GM12878 (cell line): ENCODE results near the gene EFCAB10. TPM values are rescaled to one million over a fixed set of nuclear protein-coding genes. Genes with fewer than 3 reads are reported as not detected.

Experiments used
- HCFC1 ChIP-seq: fragments of 150-350 bp; IDR thresholded peaks from 2 replicates; pipeline ENCODE4 v1.6.1; 2014; ENCODE audit warnings: low read length
- MEF2B ChIP-seq: fragments of 450-650 bp; IDR thresholded peaks from 2 replicates; pipeline ENCODE4 v1.6.1; 2018; ENCODE audit warnings: mild to moderate bottlenecking, moderate library complexity; ENCODE audit not compliant: partially characterized antibody, poor library complexity, severe bottlenecking
- MYB ChIP-seq: fragments of 150-350 bp; IDR thresholded peaks from 2 replicates; pipeline ENCODE4 v1.6.1; 2014; ENCODE audit warnings: mild to moderate bottlenecking, low read depth, low read length, borderline replicate concordance
- RELB ChIP-seq: fragments of 450-650 bp; IDR thresholded peaks from 2 replicates; pipeline ENCODE4 v1.6.1; 2017; ENCODE audit warnings: low read depth, mild to moderate bottlenecking, moderate library complexity
- polyA plus RNA-seq, 11 experiments: library from polyadenylated mRNA; depleted of rRNA in 4 of 11; unstranded in 6 of 11; stranded (reverse) in 5 of 11; fragments of >200 nt; fragmentation: Nextera tagmentation in 4 of 11; fragmentation: Illumina TruSeq in 1 of 11; extraction: Ambion mirVana in 4 of 11; extraction: Trizol in 1 of 11; gene quantifications; 1 replicate in 1 of 11; 2 replicates in 10 of 11; pipeline versions ENCODE4 v1.2.1 to v1.2.3, GENCODE V29; 2011 to 2016; ENCODE audit warnings: inconsistent platforms in 2 of 11, missing spikeins in 2 of 11, low read depth in 1 of 11
- total RNA-seq, 4 experiments: library from RNA; depleted of rRNA in 3 of 4; stranded (reverse); fragments of >200 nt in 3 of 4; fragmentation: Illumina TruSeq in 1 of 4; extraction: Trizol in 1 of 4; gene quantifications; 2 replicates each; pipeline versions ENCODE4 v1.2.1 to v1.2.3, GENCODE V29; 2013 to 2021
- TF ChIP-seq, protein P1 (sequence below): IDR thresholded peaks from 2 replicates; pipeline ENCODE4 v1.6.1; 2012; ENCODE audit warnings: mild to moderate bottlenecking, low read depth, low read length
- TF ChIP-seq, protein P2 (sequence below): fragments of 450-650 bp; IDR thresholded peaks from 2 replicates; pipeline ENCODE4 v1.6.1; 2016; ENCODE audit warnings: mild to moderate bottlenecking

Gene EFCAB10
- total and polyA plus RNA-seq, 10 of the 15 experiments (the other 5 are each of a cell fraction or from before 2014, with no cell fraction given) = 0.38 to 1.0 (median 0.54) TPM; not detected in 6

GRCh38 chr7:105596866-105597265, 15.6 kb upstream of the EFCAB10 start (continued):
- TF ChIP-seq MEF2B (no peak), HCFC1 (no peak), MYB (no peak), RELB (no peak)
- TF ChIP-seq, protein P1, sequence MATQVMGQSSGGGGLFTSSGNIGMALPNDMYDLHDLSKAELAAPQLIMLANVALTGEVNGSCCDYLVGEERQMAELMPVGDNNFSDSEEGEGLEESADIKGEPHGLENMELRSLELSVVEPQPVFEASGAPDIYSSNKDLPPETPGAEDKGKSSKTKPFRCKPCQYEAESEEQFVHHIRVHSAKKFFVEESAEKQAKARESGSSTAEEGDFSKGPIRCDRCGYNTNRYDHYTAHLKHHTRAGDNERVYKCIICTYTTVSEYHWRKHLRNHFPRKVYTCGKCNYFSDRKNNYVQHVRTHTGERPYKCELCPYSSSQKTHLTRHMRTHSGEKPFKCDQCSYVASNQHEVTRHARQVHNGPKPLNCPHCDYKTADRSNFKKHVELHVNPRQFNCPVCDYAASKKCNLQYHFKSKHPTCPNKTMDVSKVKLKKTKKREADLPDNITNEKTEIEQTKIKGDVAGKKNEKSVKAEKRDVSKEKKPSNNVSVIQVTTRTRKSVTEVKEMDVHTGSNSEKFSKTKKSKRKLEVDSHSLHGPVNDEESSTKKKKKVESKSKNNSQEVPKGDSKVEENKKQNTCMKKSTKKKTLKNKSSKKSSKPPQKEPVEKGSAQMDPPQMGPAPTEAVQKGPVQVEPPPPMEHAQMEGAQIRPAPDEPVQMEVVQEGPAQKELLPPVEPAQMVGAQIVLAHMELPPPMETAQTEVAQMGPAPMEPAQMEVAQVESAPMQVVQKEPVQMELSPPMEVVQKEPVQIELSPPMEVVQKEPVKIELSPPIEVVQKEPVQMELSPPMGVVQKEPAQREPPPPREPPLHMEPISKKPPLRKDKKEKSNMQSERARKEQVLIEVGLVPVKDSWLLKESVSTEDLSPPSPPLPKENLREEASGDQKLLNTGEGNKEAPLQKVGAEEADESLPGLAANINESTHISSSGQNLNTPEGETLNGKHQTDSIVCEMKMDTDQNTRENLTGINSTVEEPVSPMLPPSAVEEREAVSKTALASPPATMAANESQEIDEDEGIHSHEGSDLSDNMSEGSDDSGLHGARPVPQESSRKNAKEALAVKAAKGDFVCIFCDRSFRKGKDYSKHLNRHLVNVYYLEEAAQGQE = no peak
- TF ChIP-seq, protein P2, sequence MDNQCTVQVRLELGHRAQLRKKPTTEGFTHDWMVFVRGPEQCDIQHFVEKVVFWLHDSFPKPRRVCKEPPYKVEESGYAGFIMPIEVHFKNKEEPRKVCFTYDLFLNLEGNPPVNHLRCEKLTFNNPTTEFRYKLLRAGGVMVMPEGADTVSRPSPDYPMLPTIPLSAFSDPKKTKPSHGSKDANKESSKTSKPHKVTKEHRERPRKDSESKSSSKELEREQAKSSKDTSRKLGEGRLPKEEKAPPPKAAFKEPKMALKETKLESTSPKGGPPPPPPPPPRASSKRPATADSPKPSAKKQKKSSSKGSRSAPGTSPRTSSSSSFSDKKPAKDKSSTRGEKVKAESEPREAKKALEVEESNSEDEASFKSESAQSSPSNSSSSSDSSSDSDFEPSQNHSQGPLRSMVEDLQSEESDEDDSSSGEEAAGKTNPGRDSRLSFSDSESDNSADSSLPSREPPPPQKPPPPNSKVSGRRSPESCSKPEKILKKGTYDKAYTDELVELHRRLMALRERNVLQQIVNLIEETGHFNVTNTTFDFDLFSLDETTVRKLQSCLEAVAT = no peak
- TF ChIP-seq, all 136 proteins: peak for 0
